Osteoblast (primary cell): ENCODE data around the gene C2orf76. TPM values are rescaled to one million over a fixed set of nuclear protein-coding genes. Genes with fewer than 3 reads are reported as not detected.

Experiments
- DNase-seq: peaks from one replicate; pipeline ENCODE4 v3.0.0; 2011; ENCODE audit warnings: low spot score, mixed read lengths; ENCODE audit not compliant: insufficient read length; ENCODE audit errors: missing footprints
- H2AFZ ChIP-seq: 2 replicates; pipeline ENCODE4 v1.6.0; 2011; ENCODE audit warnings: mild to moderate bottlenecking, low read length
- H3K27ac ChIP-seq: 2 replicates; pipeline ENCODE4 v1.5.1; 2011; ENCODE audit warnings: mild to moderate bottlenecking, low read depth, low read length, moderate library complexity
- H3K27me3 ChIP-seq: 2 replicates; pipeline ENCODE4 v1.6.0; 2012; ENCODE audit warnings: mild to moderate bottlenecking, control low read depth, inconsistent platforms, low read length, moderate library complexity; ENCODE audit not compliant: insufficient read depth
- H3K36me3 ChIP-seq: 2 replicates; pipeline ENCODE4 v1.5.1; 2011; ENCODE audit warnings: mild to moderate bottlenecking, low read length, control low read depth, moderate library complexity; ENCODE audit not compliant: insufficient read depth
- H3K4me1 ChIP-seq: 2 replicates; pipeline ENCODE4 v1.5.1; 2011; ENCODE audit warnings: mild to moderate bottlenecking, low read length, control low read depth, moderate library complexity; ENCODE audit not compliant: insufficient read depth
- H3K4me2 ChIP-seq: 2 replicates; pipeline ENCODE4 v1.6.0; 2011; ENCODE audit warnings: mild to moderate bottlenecking, low read length; ENCODE audit not compliant: insufficient read depth
- H3K4me3 ChIP-seq: fragments of 200-600 bp; sonication (generic); 3 replicates; pipeline ENCODE4 v1.5.1; 2012; ENCODE audit warnings: mild to moderate bottlenecking, low read length, inconsistent platforms; ENCODE audit not compliant: insufficient read depth
- H3K79me2 ChIP-seq: 2 replicates; pipeline ENCODE4 v1.6.0; 2012; ENCODE audit warnings: mild to moderate bottlenecking, low read length, control low read depth, inconsistent platforms; ENCODE audit not compliant: insufficient read depth
- H3K9me3 ChIP-seq: 2 replicates; pipeline ENCODE4 v1.5.1; 2011; ENCODE audit warnings: low read depth, low read length, control low read depth
- H4K20me1 ChIP-seq: 2 replicates; pipeline ENCODE4 v1.6.0; 2012; ENCODE audit warnings: mild to moderate bottlenecking, low read length, control low read depth; ENCODE audit not compliant: insufficient read depth
- total RNA-seq: library from RNA; depleted of rRNA; stranded (reverse); fragments of >200 nt; gene quantifications from 2 replicates; pipeline ENCODE4 v1.2.3, GENCODE V29; 2012
- TF ChIP-seq, protein P1 (sequence below): IDR thresholded peaks from 2 replicates; pipeline ENCODE4 v1.5.1; 2011; ENCODE audit warnings: mild to moderate bottlenecking, low read depth, low read length, moderate library complexity; ENCODE audit errors: extremely low read depth

The C2orf76 gene
- total RNA-seq, 1 donor = 6.5 TPM

DNA sequence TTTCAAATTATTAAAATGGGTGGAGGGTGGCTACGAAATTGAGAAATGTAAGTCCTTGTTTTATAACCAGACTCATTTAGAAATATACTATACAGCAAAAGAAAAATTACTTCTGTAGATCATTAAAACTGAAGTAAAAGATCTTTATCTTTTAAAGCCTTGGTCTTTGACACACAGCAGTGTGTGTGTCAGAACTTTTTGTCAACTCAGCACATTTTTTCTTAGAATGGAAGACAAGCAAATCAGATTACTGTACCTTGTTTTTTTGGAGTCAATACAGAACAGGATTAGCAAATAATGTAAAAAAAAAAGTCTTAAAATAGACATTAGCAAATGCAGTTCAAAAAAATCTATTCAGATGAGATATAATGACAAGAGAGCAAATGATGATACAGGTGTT lies 49.1 kb downstream of the C2orf76 start:
- Histone ChIP-seq H3K4me3 (no peak overlapping the region), H3K4me1 (peaks cover 7% of the 10 kb centered on the region), H3K36me3 (no peaks in the 10 kb centered on the region), H4K20me1 (no peaks in the 10 kb centered on the region), H3K27me3 (no peaks in the 10 kb centered on the region), H2AFZ (no peak overlapping the region), H3K4me2 (no peak overlapping the region), H3K79me2 (no peaks in the 10 kb centered on the region), H3K9me3 (no peaks in the 10 kb centered on the region), H3K27ac (no peak overlapping the region)
- TF ChIP-seq, protein P1, sequence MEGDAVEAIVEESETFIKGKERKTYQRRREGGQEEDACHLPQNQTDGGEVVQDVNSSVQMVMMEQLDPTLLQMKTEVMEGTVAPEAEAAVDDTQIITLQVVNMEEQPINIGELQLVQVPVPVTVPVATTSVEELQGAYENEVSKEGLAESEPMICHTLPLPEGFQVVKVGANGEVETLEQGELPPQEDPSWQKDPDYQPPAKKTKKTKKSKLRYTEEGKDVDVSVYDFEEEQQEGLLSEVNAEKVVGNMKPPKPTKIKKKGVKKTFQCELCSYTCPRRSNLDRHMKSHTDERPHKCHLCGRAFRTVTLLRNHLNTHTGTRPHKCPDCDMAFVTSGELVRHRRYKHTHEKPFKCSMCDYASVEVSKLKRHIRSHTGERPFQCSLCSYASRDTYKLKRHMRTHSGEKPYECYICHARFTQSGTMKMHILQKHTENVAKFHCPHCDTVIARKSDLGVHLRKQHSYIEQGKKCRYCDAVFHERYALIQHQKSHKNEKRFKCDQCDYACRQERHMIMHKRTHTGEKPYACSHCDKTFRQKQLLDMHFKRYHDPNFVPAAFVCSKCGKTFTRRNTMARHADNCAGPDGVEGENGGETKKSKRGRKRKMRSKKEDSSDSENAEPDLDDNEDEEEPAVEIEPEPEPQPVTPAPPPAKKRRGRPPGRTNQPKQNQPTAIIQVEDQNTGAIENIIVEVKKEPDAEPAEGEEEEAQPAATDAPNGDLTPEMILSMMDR = no peak
- DNase-seq = no peak

DNA sequence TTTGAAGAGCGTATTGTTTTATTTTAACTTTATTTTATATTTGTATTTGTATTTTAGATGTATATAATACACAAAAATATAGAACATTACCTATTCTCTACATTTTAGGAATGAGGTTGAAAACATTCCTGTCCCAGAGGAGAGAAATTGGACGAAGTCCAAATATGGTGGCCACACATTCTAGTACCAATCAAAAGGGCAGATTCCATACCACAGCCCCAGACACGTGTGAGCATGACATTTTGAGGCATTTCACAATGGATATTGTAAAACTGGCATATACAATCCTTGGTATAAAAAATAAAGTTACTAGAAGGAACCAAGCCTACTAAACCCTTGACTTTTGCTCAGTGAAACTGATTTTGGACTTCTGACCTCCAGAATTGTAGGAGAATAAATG lies 50.6 kb downstream of the C2orf76 start:
- Histone ChIP-seq H3K9me3 (no peaks in the 10 kb centered on the region), H3K27ac (no peak overlapping the region), H3K36me3 (no peaks in the 10 kb centered on the region), H3K27me3 (no peaks in the 10 kb centered on the region), H3K79me2 (no peaks in the 10 kb centered on the region), H3K4me3 (no peak overlapping the region), H3K4me2 (no peak overlapping the region), H3K4me1 (peaks cover 7% of the 10 kb centered on the region), H2AFZ (no peak overlapping the region), H4K20me1 (no peaks in the 10 kb centered on the region)
- TF ChIP-seq, protein P1 = no peak
- DNase-seq = no peak

DNA sequence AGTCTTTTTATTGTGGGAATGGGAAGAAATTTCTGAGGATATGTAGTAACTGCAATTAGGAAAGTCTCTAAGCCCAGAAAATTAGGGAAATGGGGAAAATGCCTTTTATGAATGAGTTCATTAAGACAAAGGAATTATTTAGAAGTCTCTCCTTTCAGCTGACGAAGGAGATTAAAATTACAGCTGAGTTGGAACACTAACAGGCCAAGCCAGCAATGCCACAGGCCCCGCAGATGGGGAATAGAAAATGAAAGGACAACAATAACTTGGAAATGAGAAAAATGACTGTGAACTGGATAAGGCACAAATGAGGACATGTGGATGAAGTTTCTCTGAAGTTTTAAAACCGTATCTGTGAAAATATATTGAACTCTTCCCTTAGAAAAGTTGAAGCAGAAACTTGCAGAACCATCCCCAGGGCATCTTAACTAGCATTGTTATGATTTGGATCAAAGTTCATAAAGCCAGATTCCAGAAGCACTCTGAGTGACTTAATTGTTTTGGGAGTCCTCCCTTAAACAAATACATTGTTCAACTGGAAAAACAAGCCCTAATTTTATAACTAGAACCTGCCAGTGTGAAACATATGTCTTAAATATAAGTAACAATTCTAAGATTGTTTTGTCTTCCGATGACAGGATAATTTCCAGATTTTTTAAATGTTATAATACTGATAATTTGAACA lies 51.3 kb downstream of the C2orf76 start:
- Histone ChIP-seq H3K27me3 (no peaks in the 10 kb centered on the region), H4K20me1 (no peaks in the 10 kb centered on the region), H2AFZ (peak overlapping the region; percentile 54), H3K4me3 (peak overlapping the region; percentile 20), H3K27ac (no peak overlapping the region), H3K9me3 (no peaks in the 10 kb centered on the region), H3K4me1 (peaks cover 7% of the 10 kb centered on the region), H3K79me2 (no peaks in the 10 kb centered on the region), H3K4me2 (peak overlapping the region; percentile 59), H3K36me3 (no peaks in the 10 kb centered on the region)
- TF ChIP-seq, protein P1 = no peak
- no peak for DNase-seq

DNA sequence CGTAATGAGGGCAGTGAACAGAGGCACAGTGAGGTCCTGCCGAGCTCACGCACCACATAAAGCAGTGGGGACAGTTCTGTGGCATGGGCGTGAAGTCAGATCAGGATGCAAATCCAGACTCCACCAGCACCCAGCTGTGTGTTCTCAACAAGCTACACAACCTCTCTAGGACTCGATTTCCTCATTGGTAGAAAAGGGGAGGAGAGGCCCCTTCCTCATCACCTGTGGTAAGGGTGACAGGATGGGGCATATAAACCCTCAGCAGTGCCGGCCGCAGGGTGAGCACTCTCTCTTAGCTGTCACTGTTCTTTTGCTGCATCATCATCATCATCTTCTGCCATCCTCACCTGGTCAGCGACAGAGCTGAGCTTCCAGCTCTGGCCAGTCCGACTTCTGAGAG lies 54.8 kb downstream of the C2orf76 start:
- H2AFZ ChIP-seq = no peak overlapping the region
- DNase-seq = no peak
- no peak overlapping the region for H3K4me3 ChIP-seq
- no peaks in the 10 kb centered on the region for H3K79me2 ChIP-seq
- H4K20me1 ChIP-seq = no peaks in the 10 kb centered on the region
- no peak overlapping the region for H3K27ac ChIP-seq
- TF ChIP-seq, protein P1 = no peak
- H3K36me3 ChIP-seq = no peaks in the 10 kb centered on the region
- H3K9me3 ChIP-seq = no peaks in the 10 kb centered on the region
- no peak overlapping the region for H3K4me2 ChIP-seq
- peaks cover 7% of the 10 kb centered on the region for H3K4me1 ChIP-seq
- no peaks in the 10 kb centered on the region for H3K27me3 ChIP-seq
